Dermis microvascular lymphatic vessel endothelial cell (primary cell): Measurements from ENCODE around the gene TMPRSS3. TPM values are rescaled to one million over a fixed set of nuclear protein-coding genes. Genes with fewer than 3 reads are reported as not detected.

Source experiments
- DNase-seq, 2 donors: peaks; one replicate each; pipeline versions ENCODE4 v3.0.0 to v3.0.0-alpha.2; 2010; ENCODE audit warnings: low read depth in 2 of 2
- total RNA-seq: library from RNA; depleted of rRNA; stranded (reverse); fragments of >200 nt; gene quantifications from 2 replicates; pipeline ENCODE4 v1.2.1, GENCODE V29; 2014

TMPRSS3 gene
- total RNA-seq, 1 donor from 2014 or later: under 0.01 TPM

DNA sequence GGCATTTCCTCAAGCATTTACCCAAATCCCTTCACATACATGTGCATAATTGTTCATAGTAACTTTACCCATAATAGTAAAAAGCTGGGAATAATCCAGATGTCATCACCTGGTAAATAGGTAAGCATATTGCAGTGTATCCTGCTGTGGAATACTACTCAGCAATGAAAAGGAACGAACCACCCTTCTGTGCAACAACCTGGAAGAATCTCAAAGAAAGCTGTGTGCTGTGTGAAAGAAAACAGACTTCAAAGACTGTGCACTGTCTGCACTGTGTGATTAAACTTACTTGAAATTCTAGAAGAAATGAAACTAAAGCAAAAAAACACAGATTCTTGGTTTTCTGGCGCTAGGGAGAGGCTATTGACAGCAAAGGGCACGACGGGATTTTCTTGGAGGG is 58.6 kb downstream of the TMPRSS3 start:
- no peak for DNase-seq

DNA sequence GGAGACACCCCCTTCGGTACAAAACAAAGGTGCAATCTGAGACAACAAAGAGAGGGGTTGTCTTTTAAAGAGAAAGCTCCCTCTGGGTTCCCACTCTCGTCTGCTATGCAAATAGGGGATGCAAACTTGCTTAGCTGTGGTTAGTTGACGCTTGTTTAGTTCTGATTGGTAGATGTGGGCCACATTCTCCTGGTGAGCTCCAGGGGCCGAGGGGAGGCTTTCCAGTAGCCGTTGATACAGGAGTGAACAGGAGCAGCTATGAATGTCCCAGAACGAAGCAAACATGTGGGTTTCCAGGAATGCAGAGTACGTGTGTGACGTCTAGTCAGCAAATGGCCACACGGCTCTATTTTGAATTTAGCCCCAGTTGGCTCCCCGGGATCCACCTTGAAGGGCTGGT is 59.8 kb downstream of the TMPRSS3 start:
- DNase-seq: no peak

DNA sequence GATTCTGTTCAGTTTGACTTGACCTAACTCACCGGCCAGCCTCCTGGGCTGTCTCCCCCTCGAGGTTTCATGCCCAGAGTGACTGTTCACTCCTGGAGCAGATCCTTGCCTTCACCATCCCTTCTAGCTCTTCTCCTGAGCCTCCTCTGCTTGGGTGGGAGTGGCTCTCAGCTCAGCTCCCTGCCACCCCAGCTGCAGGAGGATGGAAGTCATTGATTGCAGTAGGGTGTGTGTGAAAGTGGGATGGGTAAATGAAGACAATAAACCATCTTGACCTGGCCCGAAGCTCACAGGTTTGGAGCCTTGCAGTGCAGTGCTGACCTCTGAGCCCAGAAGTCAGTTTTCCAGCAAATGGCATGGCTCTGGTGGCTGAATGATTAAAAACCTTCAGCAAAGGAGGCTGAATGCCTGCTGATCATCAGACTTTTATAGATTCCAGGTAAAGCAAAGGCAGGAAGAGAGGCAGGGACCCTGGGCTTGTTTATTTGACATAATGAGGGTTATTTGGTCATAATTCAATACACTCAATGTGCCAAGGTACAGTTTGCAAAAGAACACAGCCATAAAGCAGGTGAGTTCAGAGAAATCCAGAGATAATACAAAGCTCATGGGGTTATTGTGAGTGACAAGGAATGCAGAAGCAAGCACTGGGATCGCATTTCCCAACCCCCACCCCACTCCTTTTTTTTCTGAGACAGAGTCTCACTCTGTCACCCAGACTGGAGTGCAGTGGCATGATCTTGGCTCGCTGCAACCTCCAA is 63.1 kb downstream of the TMPRSS3 start:
- no peak for DNase-seq

DNA sequence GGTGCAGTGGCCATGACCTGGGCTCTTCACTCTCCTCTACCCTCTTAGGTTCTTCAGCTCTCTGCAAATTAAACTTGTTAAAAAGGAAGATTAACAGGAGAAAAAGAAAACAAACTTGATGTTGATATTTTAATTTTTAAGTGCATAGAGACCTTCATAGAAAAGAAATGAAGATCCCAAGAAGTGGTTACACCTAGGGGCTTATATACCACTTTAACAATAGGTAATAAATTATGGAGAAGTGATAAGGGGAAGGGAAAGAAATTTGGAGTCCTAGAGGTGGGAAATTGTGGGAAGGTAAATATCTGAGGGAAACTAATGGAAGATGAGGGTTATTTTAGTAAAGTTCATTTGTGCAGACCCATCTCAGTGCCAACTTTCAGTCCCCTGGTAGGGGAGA is 64.2 kb downstream of the TMPRSS3 start:
- no peak for DNase-seq

- no peak for DNase-seq
Measured at GRCh38 chr21:42330380-42331371, 65.2 kb downstream of the TMPRSS3 start.

GRCh38 chr21:42324896-42325295 is 71.0 kb downstream of the TMPRSS3 start:
- DNase-seq: no peak

Other genes with a start within 250 kb of the TMPRSS3 start
- 62.9 and 141 TPM in 2 replicates for gene ABCG1, start 176.9 kb downstream of the TMPRSS3 start, total RNA-seq
- gene TFF3, start 80.6 kb downstream of the TMPRSS3 start, total RNA-seq: 204 and 290 TPM in 2 replicates
- not detected in 2 replicates for gene TFF2, start 45.1 kb downstream of the TMPRSS3 start, total RNA-seq
- gene TFF1, start 29.5 kb downstream of the TMPRSS3 start, total RNA-seq: not detected in 2 replicates
- gene UBASH3A, start 7.8 kb upstream of the TMPRSS3 start, total RNA-seq: not detected in 2 replicates
- under 0.01 TPM in 1 of 2 replicates, not detected in the other for gene RSPH1, start 100.2 kb upstream of the TMPRSS3 start, total RNA-seq
- gene SLC37A1, start 117.8 kb upstream of the TMPRSS3 start, total RNA-seq: 10.7 and 11.5 TPM in 2 replicates